Astrocyte of the spinal cord (primary cell): ENCODE data around the gene SLC16A4.

Experiments used
- DNase-seq: peaks from one replicate; pipeline ENCODE4 v3.0.0; 2011; ENCODE audit warnings: low read depth, low spot score
- H3K4me3 ChIP-seq: 2 replicates; pipeline ENCODE4 v1.5.1; 2011; ENCODE audit warnings: low read depth, mild to moderate bottlenecking, low read length, moderate library complexity
- in situ Hi-C: cut with HindIII; loops from 2 replicates; pipeline ENCODE4 v1.10.0; 2017; ENCODE audit warnings: low sequenced_read_pairs
- TF ChIP-seq, protein P1 (sequence below): IDR thresholded peaks from 2 replicates; pipeline ENCODE4 v1.5.1; 2012; ENCODE audit warnings: low read depth, mild to moderate bottlenecking, low read length, inconsistent platforms

The SLC16A4 gene

DNA sequence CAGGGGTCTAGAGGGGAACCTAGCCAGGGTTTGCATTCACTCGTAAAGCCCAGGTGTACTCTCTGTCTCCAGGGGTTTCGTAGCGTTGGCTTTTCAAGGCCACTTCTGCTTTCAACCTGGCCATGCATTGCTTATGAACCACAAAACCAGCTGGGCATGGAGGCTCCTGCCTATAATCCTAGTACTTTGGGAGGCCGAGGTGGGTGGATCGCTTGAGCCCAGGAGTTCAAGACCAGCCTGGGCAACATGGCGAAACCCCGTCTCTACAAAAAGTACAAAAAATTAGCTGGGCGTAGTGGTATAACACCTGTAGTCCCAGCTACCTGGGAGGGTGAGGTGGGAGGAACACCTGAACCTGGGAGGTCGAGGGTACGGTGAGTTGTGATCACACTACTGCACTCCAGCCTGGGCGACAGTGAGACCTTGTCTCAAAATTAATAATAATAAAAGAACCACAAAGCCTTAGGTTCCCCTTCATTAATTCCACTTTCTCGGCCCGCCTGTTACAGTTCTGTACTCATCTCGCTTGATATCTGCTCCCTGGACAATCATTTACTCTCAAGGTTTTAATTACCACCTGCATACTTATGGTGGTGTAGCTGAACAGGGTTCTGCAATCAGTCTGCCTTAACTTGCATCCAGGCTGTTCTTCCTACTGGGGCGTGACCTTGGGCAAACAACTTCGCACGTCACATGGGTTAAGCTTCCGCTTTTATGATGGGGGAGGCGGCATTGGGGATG, 6.1 kb downstream of the SLC16A4 start:
- DNase-seq, result no peak
- TF ChIP-seq, protein P1, sequence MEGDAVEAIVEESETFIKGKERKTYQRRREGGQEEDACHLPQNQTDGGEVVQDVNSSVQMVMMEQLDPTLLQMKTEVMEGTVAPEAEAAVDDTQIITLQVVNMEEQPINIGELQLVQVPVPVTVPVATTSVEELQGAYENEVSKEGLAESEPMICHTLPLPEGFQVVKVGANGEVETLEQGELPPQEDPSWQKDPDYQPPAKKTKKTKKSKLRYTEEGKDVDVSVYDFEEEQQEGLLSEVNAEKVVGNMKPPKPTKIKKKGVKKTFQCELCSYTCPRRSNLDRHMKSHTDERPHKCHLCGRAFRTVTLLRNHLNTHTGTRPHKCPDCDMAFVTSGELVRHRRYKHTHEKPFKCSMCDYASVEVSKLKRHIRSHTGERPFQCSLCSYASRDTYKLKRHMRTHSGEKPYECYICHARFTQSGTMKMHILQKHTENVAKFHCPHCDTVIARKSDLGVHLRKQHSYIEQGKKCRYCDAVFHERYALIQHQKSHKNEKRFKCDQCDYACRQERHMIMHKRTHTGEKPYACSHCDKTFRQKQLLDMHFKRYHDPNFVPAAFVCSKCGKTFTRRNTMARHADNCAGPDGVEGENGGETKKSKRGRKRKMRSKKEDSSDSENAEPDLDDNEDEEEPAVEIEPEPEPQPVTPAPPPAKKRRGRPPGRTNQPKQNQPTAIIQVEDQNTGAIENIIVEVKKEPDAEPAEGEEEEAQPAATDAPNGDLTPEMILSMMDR, result no peak
- in situ Hi-C loops, result no loop called here
- H3K4me3 ChIP-seq, result no peak overlapping the region

DNA sequence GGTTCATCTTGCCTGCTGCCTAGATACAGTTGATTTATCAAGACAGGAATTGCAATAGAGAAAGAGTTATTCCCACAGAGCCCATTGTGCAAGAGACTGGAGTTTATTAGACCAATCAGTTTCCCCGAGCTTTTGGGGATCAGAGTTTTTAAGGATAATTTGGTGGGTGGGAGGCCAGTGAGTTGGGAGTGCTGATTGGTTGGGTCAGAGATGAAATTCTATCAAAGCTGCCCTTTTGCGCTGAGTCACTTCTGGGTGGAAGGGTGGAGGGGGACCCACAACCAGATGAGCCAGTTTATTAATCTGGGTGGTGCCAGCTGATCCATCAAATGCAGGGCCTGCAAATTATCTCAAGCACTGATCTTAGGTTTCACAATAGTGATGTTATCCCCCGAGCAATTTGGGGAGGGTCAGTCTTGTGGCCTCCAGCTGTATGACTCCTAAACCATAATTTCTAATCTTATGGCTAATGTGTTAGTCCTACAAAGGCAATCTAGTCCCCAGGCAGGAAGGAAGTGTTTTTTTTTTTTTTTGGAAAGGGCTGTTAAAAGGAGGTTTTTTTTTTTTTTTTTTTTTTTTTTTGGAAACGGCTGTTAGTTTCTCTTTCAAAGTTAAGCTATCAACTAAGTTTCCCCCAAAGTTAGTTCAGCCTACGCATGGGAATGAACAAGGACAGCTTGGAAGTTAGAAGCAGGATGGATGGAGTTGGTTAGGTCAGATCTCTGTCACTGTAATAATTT, 7.4 kb downstream of the SLC16A4 start:
- TF ChIP-seq, protein P1, result no peak
- in situ Hi-C loops, result no loop called here
- H3K4me3 ChIP-seq, result no peak overlapping the region
- DNase-seq, result no peak

GRCh38 chr1:110380672-110381283, 10.0 kb downstream of the SLC16A4 start:
- TF ChIP-seq, protein P1, result no peak
- in situ Hi-C loops, result no loop called here
- peak; percentile 29 for DNase-seq
- H3K4me3 ChIP-seq, result no peak overlapping the region

DNA sequence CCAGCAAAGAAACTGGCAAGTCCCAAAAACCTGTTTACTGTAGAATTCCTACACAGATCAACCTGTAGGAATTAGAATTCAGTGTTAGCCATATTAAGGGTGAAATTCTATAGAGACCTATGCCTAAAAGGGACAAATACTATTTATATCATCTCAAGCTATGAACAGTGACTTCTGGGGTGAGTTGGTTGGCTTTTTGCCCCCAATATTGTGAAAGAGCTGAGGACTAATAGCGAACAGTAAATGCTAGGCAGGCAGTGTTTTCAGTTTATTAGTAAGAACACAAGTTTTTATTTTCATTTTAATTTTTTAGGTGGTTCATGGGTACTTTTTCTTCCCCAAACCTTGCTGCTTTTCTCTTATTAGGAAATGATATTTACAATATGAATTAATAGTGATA, 15.3 kb downstream of the SLC16A4 start:
- H3K4me3 ChIP-seq, result no peak overlapping the region
- DNase-seq, result no peak
- in situ Hi-C loops, result no loop called here
- TF ChIP-seq, protein P1, result no peak

GRCh38 chr1:110370827-110371226, 20.0 kb downstream of the SLC16A4 start:
- TF ChIP-seq, protein P1, result no peak
- peak; percentile 57 for DNase-seq
- in situ Hi-C loops, result no loop called here
- no peak overlapping the region for H3K4me3 ChIP-seq

DNA sequence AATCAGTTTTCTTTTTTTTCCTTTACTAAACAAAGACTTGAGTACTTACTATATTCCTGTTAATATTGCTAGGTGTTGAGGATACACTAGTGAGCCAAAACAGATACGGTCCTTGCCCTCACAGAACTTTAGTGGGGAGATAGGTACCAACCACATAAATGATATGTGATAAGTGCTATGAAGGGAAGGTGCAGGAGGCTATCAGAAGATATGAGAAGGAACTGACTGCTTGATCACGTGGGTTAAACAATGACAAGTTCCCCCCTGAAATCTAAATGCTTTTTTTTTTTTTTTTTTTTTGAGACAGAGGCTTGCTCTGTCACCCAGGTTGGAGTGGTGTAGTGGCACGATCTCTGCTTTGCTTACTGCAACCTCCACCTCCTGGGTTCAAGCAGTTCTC, 26.6 kb downstream of the SLC16A4 start:
- no peak for DNase-seq
- in situ Hi-C loops, result no loop called here
- no peak overlapping the region for H3K4me3 ChIP-seq
- TF ChIP-seq, protein P1, result no peak
